Karpas-422 (cell line): Measurements from ENCODE around the gene RTKN. TPM values are rescaled to one million over a fixed set of nuclear protein-coding genes. Genes with fewer than 3 reads are reported as not detected.

Source experiments
- DNase-seq: peaks from one replicate; pipeline ENCODE4 v3.0.0-alpha.2; 2015
- H2AFZ ChIP-seq: fragments of 200-600 bp; sonication (generic); 2 replicates; pipeline ENCODE4 v1.6.1; 2014; ENCODE audit warnings: antibody characterized with exemption, low read length, mixed read lengths
- H3K27ac ChIP-seq: fragments of 200-600 bp; sonication (generic); 2 replicates; pipeline ENCODE4 v1.5.1; 2014; ENCODE audit warnings: mild to moderate bottlenecking, low read length, moderate library complexity
- H3K27me3 ChIP-seq: fragments of 200-600 bp; sonication (generic); 2 replicates; pipeline ENCODE4 v1.6.1; 2014; ENCODE audit warnings: low read length, mixed read lengths
- H3K36me3 ChIP-seq: fragments of 200-600 bp; sonication (generic); 2 replicates; pipeline ENCODE4 v1.6.1; 2014; ENCODE audit warnings: low read length, mixed read lengths; ENCODE audit not compliant: insufficient read depth
- H3K4me1 ChIP-seq: fragments of 200-600 bp; sonication (generic); 2 replicates; pipeline ENCODE4 v1.6.1; 2014; ENCODE audit warnings: mild to moderate bottlenecking, low read length, mixed read lengths
- H3K4me2 ChIP-seq: fragments of 200-600 bp; sonication (generic); 2 replicates; pipeline ENCODE4 v1.6.1; 2014; ENCODE audit warnings: low read length, low read depth, mild to moderate bottlenecking; ENCODE audit not compliant: poor library complexity, severe bottlenecking
- H3K4me3 ChIP-seq: fragments of 200-600 bp; sonication (generic); 2 replicates; pipeline ENCODE4 v1.5.1; 2014; ENCODE audit warnings: mild to moderate bottlenecking, antibody characterized with exemption, low read length, mixed read lengths
- H3K79me2 ChIP-seq: fragments of 200-600 bp; sonication (generic); 2 replicates; pipeline ENCODE4 v1.6.1; 2014; ENCODE audit warnings: mild to moderate bottlenecking, low read length, mixed read lengths
- H3K9ac ChIP-seq: fragments of 200-600 bp; sonication (generic); 2 replicates; pipeline ENCODE4 v1.6.0; 2014; ENCODE audit warnings: low read length
- H3K9me2 ChIP-seq: fragments of 200-600 bp; sonication (generic), shearing (Covaris generic); replicated peaks from 2 replicates; pipeline ENCODE4 v1.6.0; 2014; ENCODE audit warnings: mild to moderate bottlenecking, low read length, moderate library complexity; ENCODE audit not compliant: insufficient read depth
- H3K9me3 ChIP-seq: fragments of 300-700, 200-600 bp; sonication (generic); 2 replicates; pipeline ENCODE4 v1.6.1; 2014; ENCODE audit warnings: low read length, mixed read lengths
- H4K20me1 ChIP-seq: fragments of 200-600 bp; sonication (generic); 2 replicates; pipeline ENCODE4 v1.6.1; 2014; ENCODE audit warnings: mild to moderate bottlenecking, antibody characterized with exemption, low read length, low read depth; ENCODE audit not compliant: insufficient read depth
- total RNA-seq: library from RNA; depleted of rRNA; stranded (reverse); fragments of >200 nt; shearing (Covaris generic); gene quantifications from 2 replicates; pipeline ENCODE4 v1.2.3, GENCODE V29; 2014; ENCODE audit warnings: low replicate concordance

RTKN gene
- total RNA-seq, 1 experiment from 2014 or later = 28.1 TPM

GRCh38 chr2:74458132-74458937 lies 16.6 kb upstream of the RTKN start, which contains the start of gene WBP1:
Gene WBP1 (plus strand): TSS chr2:74458438. CDS start chr2:74458603, 165 bp downstream.
- Histone ChIP-seq H3K27me3 (no peaks in the 10 kb centered on the region), H2AFZ (peak within 1 kb of the TSS; percentile 72; the same call in 1 of the 2 replicates), H3K27ac (peak within 1 kb of the TSS; percentile 91), H3K9ac (peak within 1 kb of the TSS; percentile 94), H3K4me1 (peaks cover 41% of the 10 kb centered on the region), H4K20me1 (0 out of 2 replicates have a peak, but pooled peaks cover 4% of the 10 kb centered on the region), H3K4me3 (peak within 1 kb of the TSS; percentile 89), H3K36me3 (peaks cover 12% of the 10 kb centered on the region), H3K9me2 (no peaks in the 10 kb centered on the region), H3K79me2 (peaks cover 32% of the 10 kb centered on the region), H3K4me2 (peak within 1 kb of the TSS; percentile 94), H3K9me3 (no peaks in the 10 kb centered on the region)
- DNase-seq = peak; percentile 100

- no peaks in the 10 kb centered on the region for H4K20me1 ChIP-seq
- peak overlapping the region; percentile 91 for H3K27ac ChIP-seq
- peak; percentile 95 for DNase-seq
- no peaks in the 10 kb centered on the region for H3K9me3 ChIP-seq
- peak overlapping the region; percentile 94 for H3K9ac ChIP-seq
- peak overlapping the region; percentile 94 for H3K4me2 ChIP-seq
- peak overlapping the region; percentile 78 for H3K4me3 ChIP-seq
- H3K79me2 ChIP-seq = peaks cover 25% of the 10 kb centered on the region
- peak overlapping the region; percentile 72; the same call in 1 of the 2 replicates for H2AFZ ChIP-seq
- H3K27me3 ChIP-seq = no peaks in the 10 kb centered on the region
- no peaks in the 10 kb centered on the region for H3K9me2 ChIP-seq
- H3K36me3 ChIP-seq = peaks cover 5% of the 10 kb centered on the region; the same call in 1 of the 2 replicates
- H3K4me1 ChIP-seq = peaks cover 36% of the 10 kb centered on the region
Observed at GRCh38 chr2:74457549-74458131, 15.9 kb upstream of the RTKN start.

- Histone ChIP-seq H3K9me3 (no peaks in the 10 kb centered on the region), H3K4me1 (peaks cover 36% of the 10 kb centered on the region), H3K4me2 (peak overlapping the region; percentile 94), H3K36me3 (no peaks in the 10 kb centered on the region), H3K27ac (peak overlapping the region; percentile 91), H3K79me2 (peaks cover 25% of the 10 kb centered on the region), H4K20me1 (no peaks in the 10 kb centered on the region), H3K4me3 (peak overlapping the region; percentile 78), H2AFZ (no peak overlapping the region), H3K9me2 (no peaks in the 10 kb centered on the region), H3K9ac (peak overlapping the region; percentile 94), H3K27me3 (no peaks in the 10 kb centered on the region)
- DNase-seq = no peak
Observed at GRCh38 chr2:74457129-74457548, 15.4 kb upstream of the RTKN start.

- Histone ChIP-seq H3K9me2 (no peaks in the 10 kb centered on the region), H3K9ac (peak within 1 kb of the TSS; percentile 94), H4K20me1 (no peaks in the 10 kb centered on the region), H3K4me3 (peak within 1 kb of the TSS; percentile 78), H3K4me2 (peak within 1 kb of the TSS; percentile 94), H3K36me3 (no peaks in the 10 kb centered on the region), H3K27ac (0 out of 2 replicates have a peak within 1 kb of the TSS, but pooled peaks have one; percentile 1), H3K79me2 (peaks cover 25% of the 10 kb centered on the region), H2AFZ (peak within 1 kb of the TSS; percentile 65), H3K27me3 (no peaks in the 10 kb centered on the region), H3K9me3 (no peaks in the 10 kb centered on the region), H3K4me1 (peaks cover 33% of the 10 kb centered on the region)
- DNase-seq = peak; percentile 100
Observed at GRCh38 chr2:74454654-74455511, 13.1 kb upstream of the RTKN start, which contains the start of gene INO80B. Gene INO80B (plus strand): TSS chr2:74455087. CDS start chr2:74455117, 30 bp downstream.

- Histone ChIP-seq H3K9ac (no peak overlapping the region), H3K4me1 (peaks cover 7% of the 10 kb centered on the region), H3K27me3 (no peaks in the 10 kb centered on the region), H2AFZ (no peak overlapping the region), H3K79me2 (peaks cover 6% of the 10 kb centered on the region), H3K4me2 (no peak overlapping the region), H3K36me3 (no peaks in the 10 kb centered on the region), H3K9me2 (no peaks in the 10 kb centered on the region), H3K27ac (no peak overlapping the region), H4K20me1 (no peaks in the 10 kb centered on the region), H3K9me3 (no peaks in the 10 kb centered on the region), H3K4me3 (no peak overlapping the region)
- DNase-seq = no peak
Observed at GRCh38 chr2:74450570-74451190, 8.9 kb upstream of the RTKN start.

GRCh38 chr2:74448771-74449170 lies 7.0 kb upstream of the RTKN start:
- Histone ChIP-seq H3K4me1 (peaks cover 10% of the 10 kb centered on the region), H3K4me2 (no peak overlapping the region), H4K20me1 (no peaks in the 10 kb centered on the region), H3K4me3 (no peak overlapping the region), H2AFZ (no peak overlapping the region), H3K36me3 (no peaks in the 10 kb centered on the region), H3K79me2 (no peaks in the 10 kb centered on the region), H3K27ac (no peak overlapping the region), H3K9ac (no peak overlapping the region), H3K9me2 (no peaks in the 10 kb centered on the region), H3K27me3 (no peaks in the 10 kb centered on the region; the same call in 1 of the 2 replicates), H3K9me3 (no peaks in the 10 kb centered on the region)
- DNase-seq = no peak

- Histone ChIP-seq H3K36me3 (no peaks in the 10 kb centered on the region), H3K9me3 (no peaks in the 10 kb centered on the region), H3K9ac (no peak overlapping the region), H2AFZ (no peak overlapping the region), H4K20me1 (no peaks in the 10 kb centered on the region), H3K4me1 (peaks cover 11% of the 10 kb centered on the region), H3K27ac (no peak overlapping the region), H3K4me3 (no peak overlapping the region), H3K79me2 (no peaks in the 10 kb centered on the region), H3K27me3 (no peaks in the 10 kb centered on the region; the same call in 1 of the 2 replicates), H3K4me2 (no peak overlapping the region), H3K9me2 (no peaks in the 10 kb centered on the region)
- DNase-seq = no peak
Observed at GRCh38 chr2:74447230-74447999, 5.7 kb upstream of the RTKN start.
